Skeletal muscle cell (primary cell): Measurements from ENCODE around the gene DAO.
A peak's percentile ranks its signal among the peaks of the same experiment; 100 is the strongest.
"Not testable (repeated sequence)": the region's sequence is repeated elsewhere in the genome, so short reads cannot be mapped to it uniquely, and the experiment has no call there.

Experiments used
- DNase-seq: peaks from one replicate; pipeline ENCODE4 v3.0.0-alpha.2; 2010; ENCODE audit warnings: low read depth
- H3K4me3 ChIP-seq: 2 replicates; pipeline ENCODE4 v1.5.1; 2011; ENCODE audit warnings: low read depth, mild to moderate bottlenecking, control low read depth, low read length, moderate library complexity

Gene DAO

DNA sequence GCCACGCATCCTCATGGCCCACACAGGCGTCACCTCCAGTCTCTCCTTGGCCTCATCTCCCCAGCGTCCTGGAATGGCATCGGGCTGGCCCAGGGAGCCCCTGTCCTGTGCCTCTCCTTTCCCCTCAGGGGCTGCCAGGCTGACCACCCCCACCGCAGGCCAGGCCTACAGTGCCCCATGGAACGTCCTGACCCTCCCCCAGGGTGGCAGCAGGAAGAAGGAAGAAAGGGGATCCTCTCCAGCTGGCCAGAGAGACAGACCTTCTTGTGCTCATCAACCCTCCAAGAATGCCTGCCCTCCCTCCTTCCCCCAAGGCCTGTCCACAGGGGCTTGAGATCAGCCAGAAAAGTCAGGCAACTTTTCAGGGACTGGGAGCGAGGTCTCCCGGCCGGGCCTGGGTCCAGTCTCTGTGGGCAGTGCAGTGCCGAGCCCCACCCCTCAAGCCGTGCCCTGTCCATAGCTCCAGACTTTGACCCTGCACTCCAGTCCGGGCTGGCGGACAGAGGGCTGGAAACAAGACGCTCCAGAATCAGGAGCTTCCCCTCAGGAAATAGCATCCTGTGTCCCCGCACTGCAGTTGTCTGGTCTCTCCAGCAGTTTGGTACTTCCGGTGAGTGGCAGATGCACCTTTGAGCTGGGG lies at the start of gene DAO:
Gene DAO (plus strand): TSS at position 478 of the 640 bp plus-strand sequence. CDS start 4,915 bp downstream, outside the sequence.
- no peak for DNase-seq
- no peak within 1 kb of the TSS for H3K4me3 ChIP-seq

DNA sequence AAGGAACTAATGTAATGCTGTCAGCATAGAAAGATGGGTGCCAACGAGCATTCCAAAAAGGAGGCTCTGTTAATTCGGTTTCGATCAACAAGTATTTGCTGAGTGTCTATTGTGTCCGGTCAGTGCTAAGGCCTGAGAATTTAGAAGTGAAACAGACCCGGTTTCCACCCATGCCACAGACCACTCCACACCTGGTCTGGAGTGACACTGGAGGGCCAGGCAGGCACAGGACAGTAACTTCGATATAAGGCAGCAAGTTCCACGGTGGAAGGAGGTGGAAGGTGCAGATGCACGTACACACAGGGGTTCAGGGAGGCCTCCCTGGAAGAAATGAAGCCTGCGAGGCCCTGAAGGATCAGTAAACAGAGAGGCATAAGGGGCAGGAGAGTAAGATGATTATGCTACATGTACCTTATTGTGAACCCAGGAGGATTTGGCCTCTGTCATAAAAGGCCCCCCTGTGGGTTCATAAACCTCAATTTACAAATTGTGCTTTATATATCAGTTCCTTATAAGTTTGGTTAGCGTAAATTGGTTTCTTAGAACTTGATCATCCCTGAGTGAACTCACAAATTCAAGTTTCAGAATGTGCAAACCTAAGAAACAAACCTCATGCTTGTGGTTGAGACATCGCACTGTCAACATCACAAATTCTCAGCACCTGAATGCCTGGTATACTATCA lies 48.4 kb upstream of the DAO start:
- DNase-seq: no peak
- H3K4me3 ChIP-seq: no peak overlapping the region

DNA sequence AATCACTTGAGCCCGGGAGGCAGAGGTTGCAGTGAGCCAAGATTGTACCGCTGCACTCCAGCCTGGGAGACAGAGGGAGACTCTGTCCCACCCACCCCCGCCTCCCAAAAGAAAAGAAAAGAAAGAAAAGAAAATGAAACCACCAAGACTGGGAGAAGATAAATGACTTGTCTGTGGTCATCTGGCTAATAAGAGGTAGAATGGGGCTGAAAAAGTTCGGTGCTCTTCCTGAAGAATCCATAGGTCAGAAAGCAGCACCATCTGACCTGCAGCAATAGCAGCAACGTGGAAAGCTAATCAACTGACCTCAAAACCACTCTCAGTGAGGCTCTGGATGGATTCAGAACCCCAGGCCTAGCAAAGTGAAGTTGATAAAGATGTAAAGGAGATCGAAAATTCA lies 47.7 kb upstream of the DAO start:
- DNase-seq: no peak
- H3K4me3 ChIP-seq: no peak overlapping the region

DNA sequence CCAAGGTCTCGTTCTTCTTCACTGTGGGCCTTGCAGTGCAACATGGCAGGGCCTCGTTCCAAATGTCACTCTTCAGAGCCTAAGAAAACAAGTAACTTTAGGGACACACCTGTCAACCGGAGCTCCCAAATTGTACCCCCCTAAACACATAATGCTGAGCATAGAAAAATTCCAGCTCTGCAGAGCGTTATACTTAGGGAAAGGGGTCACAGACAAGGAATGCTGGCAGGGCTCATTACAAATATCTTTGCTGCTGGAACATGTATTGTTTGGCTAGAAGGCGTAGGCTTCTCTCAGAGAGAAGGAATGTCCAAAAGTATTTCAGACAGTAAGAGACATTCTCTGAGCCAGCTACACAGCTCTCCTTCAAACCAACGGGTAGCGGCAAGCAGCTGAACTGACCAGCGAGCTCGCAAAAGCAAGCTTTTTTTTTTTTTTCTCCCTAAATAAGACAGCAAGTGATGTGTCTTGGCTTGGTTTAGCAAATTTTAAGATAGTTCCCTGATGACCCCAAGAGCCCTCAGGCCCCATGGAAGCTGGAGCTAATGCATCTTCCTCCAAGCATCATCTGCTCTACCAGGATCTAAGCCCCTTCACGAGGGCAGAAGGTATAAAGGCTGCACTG lies 47.0 kb upstream of the DAO start:
- H3K4me3 ChIP-seq: no peak overlapping the region
- DNase-seq: peak; percentile 76

DNA sequence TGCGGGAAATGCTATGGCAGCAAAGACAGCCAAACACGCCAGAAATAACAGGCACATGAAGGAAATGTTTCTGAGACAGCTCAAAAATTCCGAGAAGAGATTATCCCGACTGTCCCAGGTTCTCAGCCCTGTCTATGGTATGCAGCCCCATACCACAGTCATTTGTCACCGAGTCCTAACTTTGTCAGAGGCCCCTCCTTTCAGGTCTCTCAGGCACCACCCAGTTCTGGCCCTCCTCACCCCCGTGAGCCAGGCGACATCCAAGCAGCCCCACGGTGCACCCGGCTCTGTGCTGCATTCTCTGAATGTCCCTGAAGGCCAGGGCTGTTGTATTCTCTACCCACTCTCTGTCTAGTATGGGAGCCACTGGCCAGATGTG lies 46.5 kb upstream of the DAO start:
- peak overlapping the region; percentile 4 for H3K4me3 ChIP-seq
- no peak for DNase-seq

DNA sequence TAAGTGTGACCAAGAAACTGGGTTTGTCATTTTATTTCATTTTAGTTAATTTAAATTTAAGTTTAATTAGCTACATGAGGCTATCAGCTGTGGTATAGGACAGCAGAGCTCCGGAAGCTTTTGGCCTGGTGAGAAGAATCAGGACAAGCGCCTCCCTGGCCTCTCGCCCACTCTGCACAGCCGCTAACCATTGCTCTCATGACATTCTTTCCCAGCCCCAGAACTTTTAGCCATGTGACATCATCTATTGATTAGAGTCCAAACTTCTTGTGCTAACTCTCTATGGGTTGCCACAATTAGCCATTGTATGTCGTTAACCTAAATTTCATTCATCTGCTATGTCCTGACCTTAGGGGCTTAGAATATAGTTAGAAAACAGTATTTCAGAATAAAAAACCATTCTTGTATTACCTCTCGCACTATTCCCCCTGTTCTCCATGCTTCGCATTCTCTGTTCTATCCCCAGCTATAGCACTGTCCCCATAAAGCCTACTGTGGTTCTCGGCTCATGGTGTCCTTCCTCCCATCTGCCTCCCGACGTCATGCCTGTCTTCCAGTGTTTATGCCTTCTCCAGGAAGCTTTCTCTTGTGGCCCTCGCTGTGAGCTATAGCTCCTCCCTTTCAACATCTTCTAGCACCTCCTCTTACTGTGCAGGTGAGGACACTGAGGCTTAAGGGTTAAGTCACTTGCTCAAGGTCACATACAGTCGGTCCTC lies 46.0 kb upstream of the DAO start:
- DNase-seq: peak; percentile 73
- peak overlapping the region; percentile 4 for H3K4me3 ChIP-seq

DNA sequence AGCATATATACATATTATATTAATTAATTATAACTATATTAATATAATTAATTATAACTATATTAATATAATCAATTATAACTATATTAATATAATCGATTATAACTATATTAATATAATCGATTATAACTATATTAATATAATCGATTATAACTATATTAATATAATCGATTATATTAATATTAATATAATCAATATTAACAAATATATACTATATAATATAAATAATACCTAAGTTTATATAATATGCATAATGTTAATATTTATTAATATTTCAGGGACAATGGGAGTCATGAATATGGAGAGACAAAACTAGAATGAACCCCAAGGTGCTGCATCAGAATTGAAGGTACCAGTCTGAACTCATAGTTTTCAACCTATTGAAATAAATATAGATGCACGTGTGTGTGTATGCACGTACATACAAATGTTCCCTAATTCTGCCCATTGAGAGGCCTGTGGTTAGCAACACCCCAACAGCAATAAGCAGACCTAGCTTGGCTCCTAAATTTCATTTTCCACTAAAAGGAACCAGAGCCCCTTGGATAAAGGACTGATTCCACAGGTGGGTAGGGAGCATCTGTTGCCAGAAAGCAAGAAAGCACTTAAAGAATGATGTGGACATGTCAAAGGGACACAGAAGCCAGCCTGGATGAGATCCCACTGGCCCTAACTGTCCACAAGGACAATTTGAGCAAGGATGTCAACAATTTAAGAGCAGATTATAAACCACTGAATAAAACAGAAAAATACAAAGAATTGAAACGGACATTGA lies 43.8 kb upstream of the DAO start:
- DNase-seq: no peak
- no peak overlapping the region for H3K4me3 ChIP-seq

DNA sequence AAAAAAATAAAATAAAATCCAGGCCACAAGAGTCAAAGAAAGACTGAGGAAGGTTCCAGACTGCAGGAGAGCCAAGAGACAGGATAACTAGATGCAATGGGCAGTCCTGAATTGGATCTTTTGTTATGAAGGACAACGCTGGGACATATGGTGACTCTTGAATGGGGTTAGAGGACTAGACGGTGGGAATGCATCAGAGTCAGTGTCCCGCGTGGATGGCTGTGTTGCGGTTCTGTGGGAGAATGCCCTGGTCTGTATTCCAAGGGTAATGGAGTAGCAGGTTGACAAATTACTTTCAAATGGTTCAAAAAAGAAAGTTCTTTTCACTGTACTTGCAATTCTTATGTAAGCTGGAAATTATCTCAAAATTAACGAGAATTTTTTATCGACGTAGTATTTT lies 42.7 kb upstream of the DAO start:
- DNase-seq: no peak

DNA sequence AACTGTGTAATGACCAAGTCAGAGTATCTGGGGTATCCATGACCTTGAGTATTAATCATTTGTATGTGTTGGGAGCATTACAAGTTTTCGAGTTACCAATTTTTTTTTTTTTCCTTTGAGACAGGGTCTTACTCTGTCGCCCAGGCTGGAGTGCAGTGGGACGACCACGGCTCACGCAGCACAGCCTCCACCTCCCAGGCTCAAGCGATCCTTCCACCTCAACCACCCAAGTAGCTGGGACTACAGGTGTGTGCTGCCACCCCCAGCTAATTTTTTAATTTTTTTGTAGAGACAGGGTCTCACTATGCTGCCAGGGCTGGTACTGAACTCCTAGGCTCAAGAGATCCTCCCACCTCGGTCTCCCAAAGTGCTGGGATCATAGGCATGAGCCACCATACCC lies 42.2 kb upstream of the DAO start:
- DNase-seq: no peak
- no peak overlapping the region for H3K4me3 ChIP-seq

More for the DNA sequence above, 42.7 kb upstream of the DAO start:
- no peak overlapping the region for H3K4me3 ChIP-seq

DNA sequence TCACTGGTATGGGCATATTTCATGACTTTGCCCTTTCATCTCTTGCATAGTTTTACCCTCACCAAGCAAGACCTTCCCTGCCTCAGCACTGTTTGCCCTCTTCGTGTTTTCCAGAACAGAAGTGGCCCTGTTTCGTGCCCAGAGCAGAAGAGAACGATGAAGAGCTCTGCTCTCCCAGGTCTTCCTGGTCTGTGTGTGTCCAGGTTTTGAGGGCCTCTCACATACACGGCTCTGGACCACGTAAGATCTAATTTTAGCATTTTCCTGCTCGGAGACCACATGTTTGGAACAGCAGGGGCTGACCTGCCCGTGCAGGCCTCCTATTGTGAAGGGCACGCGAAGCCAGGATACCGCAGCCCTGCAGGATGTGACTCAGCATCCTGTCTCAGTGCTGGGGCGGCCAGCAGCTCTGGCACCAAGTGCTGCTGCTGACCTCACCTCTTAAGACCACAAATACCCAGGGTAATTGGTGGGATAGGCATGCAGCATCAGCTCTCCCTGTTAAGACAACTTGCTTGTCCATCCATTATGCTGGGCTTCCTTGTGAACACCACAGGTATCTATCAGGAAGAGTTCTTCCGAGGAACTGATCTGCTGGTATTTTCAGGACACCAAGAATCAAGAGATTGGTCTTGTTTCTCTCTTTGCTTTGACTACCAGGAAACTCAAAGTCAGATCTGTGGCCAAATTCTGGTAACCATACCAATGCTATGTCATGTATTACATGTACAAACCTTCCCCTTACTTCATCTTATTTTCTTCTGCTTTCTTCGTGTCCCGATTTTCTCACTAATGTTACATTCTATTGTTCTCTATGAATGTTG lies 41.5 kb upstream of the DAO start:
- no peak overlapping the region for H3K4me3 ChIP-seq
- peak; percentile 100 for DNase-seq

DNA sequence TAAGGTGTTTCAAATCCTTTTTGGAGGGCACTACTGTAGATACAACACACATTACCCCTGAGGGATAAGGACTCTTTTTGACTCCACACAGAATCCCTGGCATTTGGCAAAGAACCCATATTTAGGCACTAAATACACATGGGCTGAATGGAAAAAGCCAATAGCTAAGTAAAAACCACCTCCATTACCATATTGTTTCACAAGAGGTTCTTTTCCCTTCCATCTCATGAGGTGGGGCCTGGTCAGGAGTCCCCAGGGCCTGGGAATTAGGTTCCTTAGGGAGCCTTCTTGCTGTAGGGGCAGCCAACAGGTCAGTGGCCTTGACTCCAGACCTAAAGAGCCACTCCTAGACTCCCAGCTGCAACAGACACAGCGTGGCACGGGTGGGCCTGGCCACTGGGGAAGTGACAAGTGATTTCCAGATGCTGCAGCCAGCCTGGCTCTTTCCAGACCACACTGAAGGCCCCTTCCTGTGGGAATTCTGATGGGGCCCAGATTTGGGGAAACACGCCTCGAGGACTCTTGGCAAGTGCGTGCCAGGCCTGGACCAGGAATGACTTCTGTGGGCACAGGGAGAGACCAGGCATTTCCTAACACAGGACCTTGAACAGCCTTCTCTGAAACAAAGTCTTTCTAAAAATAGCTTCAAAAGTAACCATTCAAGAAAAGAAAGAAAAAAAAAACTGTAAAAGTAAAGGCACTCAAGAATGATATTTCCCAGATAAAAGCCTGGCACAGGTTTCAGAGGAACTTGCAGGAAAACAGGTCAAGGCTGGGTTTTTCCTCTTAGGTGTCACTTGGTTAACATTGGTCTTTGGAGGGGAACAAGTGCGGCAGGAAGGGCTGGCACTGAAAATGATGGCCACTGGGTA lies 40.6 kb upstream of the DAO start:
- no peak overlapping the region for H3K4me3 ChIP-seq
- DNase-seq: no peak

DNA sequence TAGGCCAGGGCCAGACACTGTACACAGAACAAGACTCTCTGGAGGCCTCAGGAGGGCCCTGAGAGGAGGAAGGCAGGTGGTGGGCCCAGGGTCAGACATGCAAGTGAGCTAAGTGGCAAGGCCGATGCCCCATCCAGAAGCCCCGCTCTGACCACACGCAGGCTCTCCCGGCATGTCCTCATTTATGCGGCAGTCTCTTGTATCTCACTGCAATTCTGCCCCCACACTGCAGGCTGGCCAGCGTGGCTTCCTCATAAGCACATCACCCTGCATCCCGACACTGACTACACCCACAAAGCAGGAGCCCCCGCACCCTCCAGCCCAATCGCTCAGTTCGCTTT lies 40.0 kb upstream of the DAO start:
- H3K4me3 ChIP-seq: no peak overlapping the region
- no peak for DNase-seq

DNA sequence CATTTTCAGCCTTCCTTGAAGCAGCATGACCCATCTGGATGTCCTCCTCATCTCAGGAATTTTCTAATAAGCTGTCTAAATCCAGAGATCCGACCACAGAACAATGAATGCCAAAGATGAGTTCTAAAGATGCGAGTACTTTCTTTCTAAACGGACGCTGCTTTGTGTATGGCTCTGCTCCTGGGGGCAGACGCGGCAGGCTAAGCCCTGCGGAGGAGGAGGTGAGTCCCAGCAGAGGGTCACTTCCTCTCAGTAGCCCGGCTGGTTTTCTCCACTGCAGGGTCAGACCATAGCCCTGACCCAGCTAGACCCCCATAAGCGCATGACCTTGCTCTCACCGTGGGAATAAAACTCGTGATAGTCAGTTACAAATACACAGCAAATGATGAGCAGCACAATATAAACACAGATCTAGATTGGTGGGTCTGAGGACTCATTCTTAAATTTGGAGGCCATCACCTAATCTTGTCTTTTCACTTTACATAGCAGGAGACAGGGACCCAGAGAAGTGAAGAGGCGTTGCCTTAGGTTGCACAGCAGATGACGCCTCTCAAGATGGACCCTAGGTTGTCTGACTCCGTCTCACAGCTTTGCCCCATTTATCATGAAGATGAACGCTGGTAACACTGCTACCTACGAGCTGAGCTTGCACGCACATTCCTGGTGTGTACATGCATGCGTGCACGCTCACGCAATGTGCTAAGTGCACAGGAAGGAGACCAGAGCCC lies 39.1 kb upstream of the DAO start:
- DNase-seq: no peak
- H3K4me3 ChIP-seq: no peak overlapping the region

DNA sequence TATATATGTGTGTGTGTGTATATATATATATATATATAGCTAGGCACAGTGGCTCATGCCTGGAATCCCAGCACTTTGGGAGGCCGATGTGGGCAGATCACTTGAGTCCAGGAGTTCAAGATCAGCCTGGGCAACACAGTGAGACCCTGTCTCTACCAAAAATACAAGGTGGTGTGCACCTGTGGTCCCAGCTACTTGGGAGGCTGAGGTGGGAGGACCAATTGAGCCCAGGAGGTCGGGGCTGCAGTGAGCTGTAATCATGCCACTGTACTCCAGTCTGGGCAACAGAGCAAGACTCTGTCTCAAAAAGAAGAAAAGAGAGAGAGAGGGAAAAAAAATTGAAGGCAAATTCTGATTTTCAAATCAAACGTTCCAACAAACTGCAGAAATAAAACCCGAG lies 38.1 kb upstream of the DAO start:
- not testable (repeated sequence) for H3K4me3 ChIP-seq

DNA sequence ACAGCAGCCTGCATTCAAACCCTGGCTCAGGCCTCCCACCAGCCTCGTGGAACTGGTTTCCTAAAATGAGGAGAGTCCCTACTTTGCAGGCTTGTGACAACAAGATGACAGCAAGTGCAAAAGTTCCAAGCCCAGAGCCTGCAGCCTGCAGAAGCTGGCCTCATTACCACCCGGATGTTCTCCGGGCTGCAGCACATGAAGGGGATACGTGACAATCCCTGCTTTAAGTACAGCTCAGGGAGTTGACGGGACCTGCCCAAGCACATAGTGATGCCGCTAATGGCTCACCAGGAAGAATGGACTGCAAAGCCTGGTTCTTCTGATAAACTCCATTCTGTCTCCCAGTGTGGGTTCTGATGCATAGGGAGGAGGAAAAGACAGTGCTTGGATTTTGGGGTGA lies 37.5 kb upstream of the DAO start:
- no peak overlapping the region for H3K4me3 ChIP-seq
- DNase-seq: no peak

More for the DNA sequence above, 38.1 kb upstream of the DAO start:
- not testable (repeated sequence) for DNase-seq

DNA sequence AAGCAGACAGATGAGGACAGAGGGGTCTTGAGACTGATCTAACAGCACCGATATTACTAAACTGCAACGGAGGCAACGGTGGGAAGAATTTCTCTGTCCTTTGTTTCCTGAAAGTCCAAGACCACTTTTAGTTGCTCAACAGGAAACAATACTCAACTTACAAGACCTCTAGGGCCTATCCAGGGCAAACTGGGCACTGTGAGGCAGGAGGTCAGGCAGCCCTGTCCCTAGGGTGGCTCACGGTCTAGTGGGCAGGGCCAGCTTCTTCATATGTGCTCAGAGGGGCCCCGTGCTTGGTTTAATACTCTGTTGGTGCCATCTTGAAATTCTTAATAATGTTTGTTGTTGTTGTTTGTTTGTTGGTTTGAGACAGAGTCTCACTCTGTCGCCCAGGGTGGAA lies 36.7 kb upstream of the DAO start:
- H3K4me3 ChIP-seq: no peak overlapping the region
- no peak for DNase-seq

DNA sequence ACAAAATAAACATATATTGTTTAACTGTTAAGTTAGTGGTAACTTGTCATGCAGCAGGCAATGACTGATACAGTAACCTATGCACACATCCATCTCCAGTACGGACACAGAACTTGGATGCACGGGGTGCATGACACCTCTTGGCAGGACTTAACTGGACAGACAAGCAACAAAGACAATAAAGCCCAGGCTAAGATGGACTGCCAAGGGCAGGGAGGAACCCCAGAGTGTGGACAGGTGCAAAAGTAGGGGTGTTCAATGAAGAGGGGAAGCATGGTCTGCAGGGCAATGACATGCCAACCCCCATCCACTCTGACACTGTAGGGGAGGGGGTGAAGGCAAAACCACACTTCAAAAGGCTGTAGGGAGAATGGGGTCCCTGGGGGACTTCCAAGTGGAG lies 34.2 kb upstream of the DAO start:
- DNase-seq: no peak

More for the DNA sequence above, 34.2 kb upstream of the DAO start:
- no peak overlapping the region for H3K4me3 ChIP-seq
